ENCODE data around the gene ATG9B.

DNA sequence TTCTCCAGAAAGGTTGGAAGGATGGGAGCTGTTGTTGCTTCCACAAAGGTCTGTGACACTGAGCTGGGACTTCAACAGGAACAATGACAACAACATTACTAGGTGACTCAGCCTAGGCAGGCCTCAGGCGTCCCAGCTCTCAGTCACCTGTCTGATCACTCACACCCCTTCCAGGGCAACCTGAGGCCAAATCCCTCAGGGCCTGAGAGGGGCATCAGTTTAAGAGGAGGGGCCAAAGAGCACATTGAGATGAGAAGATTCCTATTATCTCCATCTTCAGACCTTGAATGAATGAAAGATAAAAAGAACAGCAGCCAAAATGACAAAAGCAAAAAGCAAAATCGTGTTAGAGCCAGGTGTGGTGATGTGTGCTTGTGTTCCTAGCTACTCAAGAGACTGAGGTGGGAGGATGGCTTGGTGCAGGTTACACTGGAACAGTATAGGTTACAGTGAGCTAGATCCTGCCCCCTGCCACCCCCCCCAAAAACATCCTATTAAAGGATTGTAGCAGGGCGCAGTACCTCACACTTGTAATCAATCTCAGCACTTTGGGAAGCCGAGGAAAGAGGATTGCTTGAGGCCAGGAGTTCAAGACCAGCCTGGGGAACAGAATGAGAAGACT is at the start of gene ATG9B:
- TF ChIP-seq POLR2A (IDR thresholded peaks at IDR 0.05; ENCODE audit: low read depth, low read length) (no peak), POLR2AphosphoS5 (IDR thresholded peaks at IDR 0.05; ENCODE audit: low read depth, low read length) (no peak)
